HEK293 (cell line): ENCODE data around the gene BLOC1S6.

ENCODE experiments used
- CTCF ChIA-PET: fragments of 350-600 bp; formaldehyde crosslinking; extraction: SDS; loops from one replicate; lab custom pipeline; 2021; ENCODE audit warnings: antibody characterized with exemption; lab: Yijun Ruan, JAX
- POLR2A ChIA-PET: fragments of 300-600 bp; formaldehyde crosslinking; extraction: SDS; loops from one replicate; lab custom pipeline; 2020; ENCODE audit warnings: antibody characterized with exemption, inconsistent platforms; lab: Yijun Ruan, JAX
- H3K27ac ChIP-seq: fragments of 200-500 bp; sonication (Bioruptor generic); 2 replicates; pipeline ENCODE4 v1.5.1; 2014; ENCODE audit warnings: low read depth, low read length, control low read depth, inconsistent platforms; ENCODE audit errors: extremely low read depth
- H3K36me3 ChIP-seq, 2 experiments: fragments of 200-500 bp in 1 of 2; sonication (Bioruptor generic) in 1 of 2; 1 replicate in 1 of 2; 2 replicates in 1 of 2; pipeline ENCODE4 v1.5.1; 2014 to 2017; ENCODE audit warnings: inconsistent platforms in 2 of 2, low read length in 2 of 2; ENCODE audit not compliant: control insufficient read depth in 2 of 2, insufficient read depth in 1 of 2
- H3K4me1 ChIP-seq: fragments of 200-500 bp; sonication (Bioruptor generic); 2 replicates; pipeline ENCODE4 v1.5.1; 2014; ENCODE audit warnings: mild to moderate bottlenecking, low read length, inconsistent platforms; ENCODE audit not compliant: control insufficient read depth, insufficient read depth
- H3K4me3 ChIP-seq: 2 replicates; pipeline ENCODE4 v1.5.1; 2011; ENCODE audit warnings: low read depth, mild to moderate bottlenecking, control low read depth, low read length, moderate library complexity
- H3K9me3 ChIP-seq: fragments of 200-500 bp; sonication (Bioruptor generic); 2 replicates; pipeline ENCODE4 v1.5.1; 2014; ENCODE audit warnings: low read depth, low read length, inconsistent platforms; ENCODE audit not compliant: control insufficient read depth, insufficient read depth
- GLI4 ChIP-seq: fragments of 450-650 bp; formaldehyde crosslinking; IDR thresholded peaks from 2 replicates; pipeline ENCODE4 v1.5.1; 2016; ENCODE audit warnings: missing biosample characterization, missing genetic modification characterization
- KLF16 ChIP-seq: fragments of 450-650 bp; formaldehyde crosslinking; IDR thresholded peaks from 2 replicates; pipeline ENCODE4 v1.5.1; 2017; ENCODE audit warnings: missing biosample characterization, missing genetic modification characterization
- MYNN ChIP-seq: fragments of 450-650 bp; formaldehyde crosslinking; IDR thresholded peaks from 2 replicates; pipeline ENCODE4 v1.5.1; 2016; ENCODE audit warnings: missing biosample characterization, missing genetic modification characterization, borderline replicate concordance
- PRDM4 ChIP-seq: fragments of 450-650 bp; formaldehyde crosslinking; IDR thresholded peaks from 2 replicates; pipeline ENCODE4 v1.5.1; 2017; ENCODE audit warnings: missing biosample characterization, missing genetic modification characterization
- PRDM6 ChIP-seq: fragments of 450-650 bp; formaldehyde crosslinking; IDR thresholded peaks from 2 replicates; pipeline ENCODE4 v1.5.1; 2017; ENCODE audit warnings: missing biosample characterization, missing genetic modification characterization
- ZBTB44 ChIP-seq: fragments of 450-650 bp; IDR thresholded peaks from 2 replicates; pipeline ENCODE4 v1.5.1; 2018; ENCODE audit warnings: missing biosample characterization, mild to moderate bottlenecking, missing genetic modification characterization
- ZBTB7A ChIP-seq: fragments of 450-650 bp; formaldehyde crosslinking; IDR thresholded peaks from 2 replicates; pipeline ENCODE4 v1.5.1; 2016; ENCODE audit warnings: low read depth, missing biosample characterization, missing genetic modification characterization
- ZNF157 ChIP-seq: fragments of 450-650 bp; formaldehyde crosslinking; IDR thresholded peaks from 2 replicates; pipeline ENCODE4 v1.5.1; 2016; ENCODE audit warnings: missing biosample characterization, missing genetic modification characterization
- ZNF18 ChIP-seq: fragments of 450-650 bp; formaldehyde crosslinking; IDR thresholded peaks from 2 replicates; pipeline ENCODE4 v1.5.1; 2016; ENCODE audit warnings: missing biosample characterization, missing genetic modification characterization
- ZNF19 ChIP-seq: fragments of 450-650 bp; formaldehyde crosslinking; IDR thresholded peaks from 2 replicates; pipeline ENCODE4; 2016; ENCODE audit warnings: missing biosample characterization, missing genetic modification characterization, low read depth
- ZNF2 ChIP-seq: fragments of 450-650 bp; formaldehyde crosslinking; IDR thresholded peaks from 2 replicates; pipeline ENCODE4 v1.5.1; 2016; ENCODE audit warnings: missing biosample characterization, missing genetic modification characterization
- ZNF266 ChIP-seq: fragments of 450-650 bp; formaldehyde crosslinking; IDR thresholded peaks from 2 replicates; pipeline ENCODE4 v1.5.1; 2016; ENCODE audit warnings: missing biosample characterization, missing genetic modification characterization, low read depth
- ZNF366 ChIP-seq: fragments of 450-650 bp; formaldehyde crosslinking; conservative IDR thresholded peaks from 2 replicates; pipeline ENCODE4 v1.5.1; 2016; ENCODE audit warnings: missing biosample characterization, missing genetic modification characterization
- ZNF529 ChIP-seq: fragments of 450-650 bp; formaldehyde crosslinking; IDR thresholded peaks from 2 replicates; pipeline ENCODE4 v1.5.1; 2017; ENCODE audit warnings: missing genetic modification characterization, missing biosample characterization; ENCODE audit not compliant: insufficient replicate concordance
- ZNF561 ChIP-seq: fragments of 450-650 bp; IDR thresholded peaks from 2 replicates; pipeline ENCODE4 v1.5.1; 2018; ENCODE audit warnings: missing biosample characterization, missing genetic modification characterization, borderline replicate concordance
- ZNF580 ChIP-seq: fragments of 450-650 bp; formaldehyde crosslinking; IDR thresholded peaks from 2 replicates; pipeline ENCODE4 v1.5.1; 2016; ENCODE audit warnings: missing biosample characterization, missing genetic modification characterization
- ZNF624 ChIP-seq: fragments of 450-650 bp; formaldehyde crosslinking; IDR thresholded peaks from 2 replicates; pipeline ENCODE4 v1.5.1; 2017; ENCODE audit warnings: missing biosample characterization, missing genetic modification characterization
- ZNF639 ChIP-seq: fragments of 450-650 bp; formaldehyde crosslinking; IDR thresholded peaks from 2 replicates; pipeline ENCODE4 v1.5.1; 2016; ENCODE audit warnings: missing biosample characterization, missing genetic modification characterization
- ZNF692 ChIP-seq: fragments of 450-650 bp; formaldehyde crosslinking; IDR thresholded peaks from 2 replicates; pipeline ENCODE4 v1.5.1; 2016; ENCODE audit warnings: missing biosample characterization, missing genetic modification characterization

Gene BLOC1S6

GRCh38 chr15:45585069-45585791, 1.9 kb upstream of the BLOC1S6 start:
- Histone ChIP-seq H3K36me3 (no peaks in the 10 kb centered on the region), H3K4me3 (no peak overlapping the region), H3K9me3 (no peaks in the 10 kb centered on the region), H3K4me1 (peaks cover 3% of the 10 kb centered on the region; the same call in 1 of the 2 replicates), H3K27ac (no peak overlapping the region)
- CTCF ChIA-PET: interaction anchor here (0.6 kb wide), 1 partner anchor 57 kb away, joined by 6 read pairs; no protein-coding TSS in a partner anchor
- TF ChIP-seq ZNF2 (tag by site-specific recombination) (no peak), ZNF639 (tag by site-specific recombination) (no peak), ZNF624 (tag by site-specific recombination) (no peak), MYNN (tag by site-specific recombination) (no peak), ZNF18 (tag by site-specific recombination) (no peak), KLF16 (tag by site-specific recombination) (no peak)
- POLR2A ChIA-PET: no interaction called here

GRCh38 chr15:45586125-45586524, 1.1 kb upstream of the BLOC1S6 start:
- Histone ChIP-seq H3K9me3 (no peaks in the 10 kb centered on the region), H3K36me3 (no peaks in the 10 kb centered on the region), H3K4me3 (peak overlapping the region; percentile 88), H3K4me1 (peaks cover 3% of the 10 kb centered on the region; the same call in 1 of the 2 replicates), H3K27ac (no peak overlapping the region)
- CTCF ChIA-PET: interaction anchor here (0.6 to 2.3 kb wide), 3 partner anchors 8 to 58 kb away, joined by 3 to 8 read pairs (median 6); no protein-coding TSS in a partner anchor
- POLR2A ChIA-PET: interaction anchor here (0.8 to 1.7 kb wide), 2 partner anchors 47 to 184 kb away, joined by 3 to 7 read pairs; a partner anchor contains a TSS
- TF ChIP-seq ZNF580 (no peak), ZNF366 (tag by site-specific recombination) (no peak), PRDM6 (tag by site-specific recombination) (no peak), ZNF157 (tag by site-specific recombination) (no peak), ZNF692 (tag by site-specific recombination) (no peak), ZNF529 (tag by site-specific recombination) (no peak), ZNF266 (tag by site-specific recombination) (no peak), ZNF19 (tag by site-specific recombination) (no peak), PRDM4 (tag by site-specific recombination) (no peak), ZBTB44 (tag by site-specific recombination) (no peak), ZBTB7A (tag by site-specific recombination) (no peak), GLI4 (tag by site-specific recombination) (no peak), ZNF561 (tag by site-specific recombination) (no peak)
